B cell (primary cell): Measurements from ENCODE around the gene ZNF554.

Experiments
- CTCF ChIP-seq: fragments of 200-600 bp; IDR thresholded peaks from one replicate; pipeline ENCODE4 v1.8.0; 2022; ENCODE audit warnings: antibody characterized with exemption, mild to moderate bottlenecking
- EZH2 ChIP-seq: IDR thresholded peaks from 2 replicates; pipeline ENCODE4 v1.6.1; 2012; ENCODE audit warnings: borderline replicate concordance, low read depth, mild to moderate bottlenecking, moderate library complexity, low read length; ENCODE audit not compliant: insufficient read depth, poor library complexity, severe bottlenecking

- TF ChIP-seq CTCF: no peak
- no peak for TF ChIP-seq EZH2
Measured at GRCh38 chr19:2809387-2810140, 10.1 kb upstream of the ZNF554 start.
